GM12878 (cell line): ENCODE results near the gene PKN2.

Experiments
- CTCF ChIP-seq, 3 experiments: IDR thresholded peaks in 2 of 3; conservative IDR thresholded peaks in 1 of 3; 2 replicates each; pipeline ENCODE4 v1.5.1; 2011; ENCODE audit warnings: low read depth in 3 of 3, low read length in 3 of 3, mild to moderate bottlenecking in 3 of 3, control low read depth in 2 of 3, moderate library complexity in 2 of 3, inconsistent platforms in 1 of 3, mixed read lengths in 1 of 3; ENCODE audit not compliant: control insufficient read depth in 2 of 3, insufficient read depth in 1 of 3; ENCODE audit errors: extremely low read depth in 1 of 3
- EP300 ChIP-seq, 2 experiments: fragments of 150-350 bp in 1 of 2; IDR thresholded peaks; 2 replicates each; pipeline ENCODE4 v1.6.1; 2011 to 2012; ENCODE audit warnings: low read depth in 2 of 2, low read length in 2 of 2, borderline replicate concordance in 1 of 2, improper control_type of control experiment in 1 of 2, inconsistent platforms in 1 of 2; ENCODE audit not compliant: control insufficient read depth in 1 of 2
- GABPA ChIP-seq: IDR thresholded peaks from 2 replicates; pipeline ENCODE4 v1.6.1; 2014; ENCODE audit warnings: antibody characterized with exemption, low read depth, mild to moderate bottlenecking, inconsistent platforms
- JUNB ChIP-seq: IDR thresholded peaks from 2 replicates; pipeline ENCODE4 v1.6.1; 2016; ENCODE audit warnings: antibody characterized with exemption, mild to moderate bottlenecking
- POLR2AphosphoS5 ChIP-seq: IDR thresholded peaks from 2 replicates; pipeline ENCODE4 v1.6.1; 2011; ENCODE audit warnings: mild to moderate bottlenecking, low read length, inconsistent platforms

GRCh38 chr1:88646476-88647248, 37.4 kb upstream of the PKN2 start:
- no peak for TF ChIP-seq JUNB
- TF ChIP-seq EP300 (IDR thresholded peaks at IDR 0.05; ENCODE audit: borderline replicate concordance in 1 of 2, control insufficient read depth in 1 of 2, low read depth in 2 of 2, low read length in 2 of 2): no peak
- TF ChIP-seq POLR2AphosphoS5: no peak
- TF ChIP-seq CTCF (IDR thresholded peaks at IDR 0.05 in 2 of 3, conservative IDR thresholded peaks at IDR 0.05 in 1 of 3; ENCODE audit: control insufficient read depth in 2 of 3, extremely low read depth in 1 of 3, insufficient read depth in 1 of 3, low read depth in 3 of 3, low read length in 3 of 3): no peak
- no peak for TF ChIP-seq GABPA
